Astrocyte of the spinal cord (primary cell): ENCODE results near the gene ZBTB21.

Source experiments
- DNase-seq: peaks from one replicate; pipeline ENCODE4 v3.0.0; 2011; ENCODE audit warnings: low read depth, low spot score
- H3K4me3 ChIP-seq: 2 replicates; pipeline ENCODE4 v1.5.1; 2011; ENCODE audit warnings: low read depth, mild to moderate bottlenecking, low read length, moderate library complexity
- in situ Hi-C: cut with HindIII; loops from 2 replicates; pipeline ENCODE4 v1.10.0; 2017; ENCODE audit warnings: low sequenced_read_pairs
- TF ChIP-seq, protein P1 (sequence below): IDR thresholded peaks from 2 replicates; pipeline ENCODE4 v1.5.1; 2012; ENCODE audit warnings: low read depth, mild to moderate bottlenecking, low read length, inconsistent platforms

The ZBTB21 gene

GRCh38 chr21:42007356-42007940 lies 2.7 kb downstream of the ZBTB21 start:
- TF ChIP-seq, protein P1, sequence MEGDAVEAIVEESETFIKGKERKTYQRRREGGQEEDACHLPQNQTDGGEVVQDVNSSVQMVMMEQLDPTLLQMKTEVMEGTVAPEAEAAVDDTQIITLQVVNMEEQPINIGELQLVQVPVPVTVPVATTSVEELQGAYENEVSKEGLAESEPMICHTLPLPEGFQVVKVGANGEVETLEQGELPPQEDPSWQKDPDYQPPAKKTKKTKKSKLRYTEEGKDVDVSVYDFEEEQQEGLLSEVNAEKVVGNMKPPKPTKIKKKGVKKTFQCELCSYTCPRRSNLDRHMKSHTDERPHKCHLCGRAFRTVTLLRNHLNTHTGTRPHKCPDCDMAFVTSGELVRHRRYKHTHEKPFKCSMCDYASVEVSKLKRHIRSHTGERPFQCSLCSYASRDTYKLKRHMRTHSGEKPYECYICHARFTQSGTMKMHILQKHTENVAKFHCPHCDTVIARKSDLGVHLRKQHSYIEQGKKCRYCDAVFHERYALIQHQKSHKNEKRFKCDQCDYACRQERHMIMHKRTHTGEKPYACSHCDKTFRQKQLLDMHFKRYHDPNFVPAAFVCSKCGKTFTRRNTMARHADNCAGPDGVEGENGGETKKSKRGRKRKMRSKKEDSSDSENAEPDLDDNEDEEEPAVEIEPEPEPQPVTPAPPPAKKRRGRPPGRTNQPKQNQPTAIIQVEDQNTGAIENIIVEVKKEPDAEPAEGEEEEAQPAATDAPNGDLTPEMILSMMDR, result no peak
- in situ Hi-C loops, result no loop called here
- H3K4me3 ChIP-seq, result no peak overlapping the region
- DNase-seq, result no peak

- DNase-seq, result no peak
- TF ChIP-seq, protein P1, result no peak
- in situ Hi-C loops, result no loop called here
- H3K4me3 ChIP-seq, result no peak overlapping the region
Measured at GRCh38 chr21:42006765-42007164, 3.4 kb downstream of the ZBTB21 start.

- TF ChIP-seq, protein P1, result no peak
- H3K4me3 ChIP-seq, result no peak overlapping the region
- no peak for DNase-seq
- in situ Hi-C loops, result no loop called here
Measured at GRCh38 chr21:42004406-42005199, 5.6 kb downstream of the ZBTB21 start.

GRCh38 chr21:42003051-42003461 lies 7.1 kb downstream of the ZBTB21 start:
- in situ Hi-C loops, result no loop called here
- TF ChIP-seq, protein P1, result no peak
- H3K4me3 ChIP-seq, result no peak overlapping the region
- no peak for DNase-seq

- in situ Hi-C loops, result no loop called here
- TF ChIP-seq, protein P1, result no peak
- peak; percentile 90 for DNase-seq
- no peak overlapping the region for H3K4me3 ChIP-seq
Measured at GRCh38 chr21:42002421-42002958, 7.7 kb downstream of the ZBTB21 start.

- TF ChIP-seq, protein P1, result no peak
- DNase-seq, result no peak
- no peak overlapping the region for H3K4me3 ChIP-seq
- in situ Hi-C loops, result no loop called here
Measured at GRCh38 chr21:42001781-42002180, 8.4 kb downstream of the ZBTB21 start.
